Measurements from ENCODE around the gene RAB3IL1. TPM values are rescaled to one million over a fixed set of nuclear protein-coding genes. Genes with fewer than 3 reads are reported as not detected.
"Not testable (repeated sequence)": the region's sequence is repeated elsewhere in the genome, so short reads cannot be mapped to it uniquely, and the experiment has no call there.

Gene RAB3IL1
- total and polyA plus RNA-seq, 9 of the 15 experiments (the other 6 are each of a cell fraction or from before 2014, with no cell fraction given): 0.15 to 42.6 (median 15.5) TPM

DNA sequence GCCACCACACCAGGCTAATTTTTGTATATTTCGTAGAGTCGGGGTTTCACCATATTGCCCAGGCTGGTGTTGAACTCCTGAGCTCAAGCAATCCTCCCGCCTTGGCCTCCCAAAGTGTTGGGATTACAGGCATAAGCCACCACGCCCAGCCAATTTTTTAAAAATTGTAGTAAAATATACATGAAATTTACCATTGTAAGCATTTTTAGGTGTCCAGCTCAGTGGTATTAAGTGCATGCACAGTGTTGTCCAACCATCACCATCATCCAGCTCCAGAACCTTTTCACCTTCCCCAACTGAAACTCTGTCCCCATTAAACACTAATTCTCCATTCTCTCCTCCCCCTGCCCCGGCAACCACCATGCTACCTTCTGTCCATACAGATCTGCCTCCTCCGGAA lies 34.5 kb downstream of the RAB3IL1 start:
- no peak for DNase-seq (ENCODE audit: extremely low read depth in 1 of 4, low spot score in 3 of 4)
- Histone ChIP-seq H3K79me2 (ENCODE audit: control insufficient read depth, insufficient read depth, low read length) (peaks cover 31% of the 10 kb centered on the region), H2AFZ (ENCODE audit: low read depth, low read length) (no peak overlapping the region), H3K4me1 (replicated peaks in 1 of 2; ENCODE audit: control insufficient read depth in 2 of 2, insufficient read depth in 2 of 2, low read length in 2 of 2) (peaks cover 18 to 50% of the 10 kb centered on the region in 2 experiments; a peak in 4 of 5 replicates), H4K20me1 (replicated peaks; ENCODE audit: control insufficient read depth, insufficient read depth, low read length) (0 out of 2 replicates have a peak, but pooled peaks cover 7% of the 10 kb centered on the region), H3K9me3 (replicated peaks; ENCODE audit: control insufficient read depth, insufficient read depth, low read depth, low read length) (no peaks in the 10 kb centered on the region), H3K27ac (ENCODE audit: extremely low read depth, low read depth, low read length) (no peak overlapping the region), H3K27me3 (ENCODE audit: control insufficient read depth in 2 of 2, insufficient read depth in 2 of 2, low read length in 2 of 2) (no peaks in the 10 kb centered on the region), H3K4me2 (ENCODE audit: insufficient read depth, low read length) (no peak overlapping the region), H3K4me3 (no peak overlapping the region), H3K9ac (ENCODE audit: insufficient read depth in 1 of 2, low read depth in 2 of 2, low read length in 2 of 2) (no peak overlapping the region; a peak in 1 of 4 replicates), H3K36me3 (ENCODE audit: control insufficient read depth, insufficient read depth, low read length) (peaks cover 19% of the 10 kb centered on the region; the same call in 2 of the 3 replicates), H3K9me1 (ENCODE audit: control insufficient read depth, insufficient read depth, low read length) (peaks cover 7% of the 10 kb centered on the region)
- ChIA-PET POLR2A (interaction anchor here (0.5 to 2.3 kb wide), 5 partner anchors 81 to 448 kb away, joined by 3 to 9 read pairs (median 3); partner anchors contain the start of gene FTH1), CTCF (ENCODE audit: low intra/inter-chr PET ratio) (no interaction called here)
- in situ Hi-C loops (cut with MboI) (no loop called here), intact Hi-C loops (cut with micrococcal nuclease) (no loop called here)
- no peak for TF ChIP-seq STAT5B (CRISPR knock-in tag; IDR thresholded peaks at IDR 0.05)
- TF ChIP-seq SMAD3 (CRISPR knock-in tag; conservative IDR thresholded peaks at IDR 0.05): no peak
- no peak for TF ChIP-seq SUPT5H (IDR thresholded peaks at IDR 0.05)
- peak; percentile 14; the same call in 1 of the 2 replicates for TF ChIP-seq MAFF (IDR thresholded peaks at IDR 0.05; ENCODE audit: low read length)
- peak; percentile 51; the same call in 1 of the 2 replicates for TF ChIP-seq C11orf30 (IDR thresholded peaks at IDR 0.05; ENCODE audit: low read depth)
- peak; percentile 67 for TF ChIP-seq ZNF316 (IDR thresholded peaks at IDR 0.05)
- no TSS peak for BruUV-seq (replicated peaks)
- FAIRE-seq: no peak
- ATAC-seq: no peak
- WGBS (ENCODE audit: insufficient coverage, low coverage, missing lambda C conversion rate): 71% methylated on average over 5 of the region's 6 CpGs

- H3K4me2 ChIP-seq (ENCODE audit: insufficient read depth, low read length); H3K4me3 ChIP-seq; intact Hi-C loops (cut with micrococcal nuclease); DNase-seq (ENCODE audit: extremely low read depth in 1 of 4, low spot score in 3 of 4); CTCF ChIA-PET (ENCODE audit: low intra/inter-chr PET ratio); H2AFZ ChIP-seq (ENCODE audit: low read depth, low read length); H3K9me3 ChIP-seq (replicated peaks; ENCODE audit: control insufficient read depth, insufficient read depth, low read depth, low read length); H3K9ac ChIP-seq (ENCODE audit: insufficient read depth in 1 of 2, low read depth in 2 of 2, low read length in 2 of 2); BruUV-seq (replicated peaks); H4K20me1 ChIP-seq (replicated peaks; ENCODE audit: control insufficient read depth, insufficient read depth, low read length); H3K27me3 ChIP-seq (ENCODE audit: control insufficient read depth in 2 of 2, insufficient read depth in 2 of 2, low read length in 2 of 2); H3K27ac ChIP-seq (ENCODE audit: extremely low read depth, low read depth, low read length); in situ Hi-C loops (cut with MboI); ATAC-seq; H3K9me1 ChIP-seq (ENCODE audit: control insufficient read depth, insufficient read depth, low read length); TF ChIP-seq ATF3 (CRISPR knock-in tag; conservative IDR thresholded peaks at IDR 0.05): not testable (repeated sequence)
- peaks cover 18 to 54% of the 10 kb centered on the region in 2 experiments; a peak in 4 of 5 replicates for H3K4me1 ChIP-seq (replicated peaks in 1 of 2; ENCODE audit: control insufficient read depth in 2 of 2, insufficient read depth in 2 of 2, low read length in 2 of 2)
- peak; percentile 54 for TF ChIP-seq CEBPB (tag; IDR thresholded peaks at IDR 0.05)
- TF ChIP-seq CEBPG (CRISPR knock-in tag; IDR thresholded peaks at IDR 0.05): peak; percentile 75
- peak; percentile 14 to 65; a peak in 2 of 4 replicates for TF ChIP-seq CEBPG (tag; conservative IDR thresholded peaks at IDR 0.05 in 1 of 2, IDR thresholded peaks at IDR 0.05 in 1 of 2)
- peak; percentile 78 for TF ChIP-seq ATF3 (IDR thresholded peaks at IDR 0.05)
- POLR2A ChIA-PET: interaction anchor here (0.5 to 2.3 kb wide), 6 partner anchors 68 to 448 kb away, joined by 3 to 9 read pairs (median 3); partner anchors contain the start of genes BEST1 and FTH1
- peak; percentile 19 for FAIRE-seq
- peaks cover 24% of the 10 kb centered on the region; the same call in 2 of the 3 replicates for H3K36me3 ChIP-seq (ENCODE audit: control insufficient read depth, insufficient read depth, low read length)
- peaks cover 25% of the 10 kb centered on the region for H3K79me2 ChIP-seq (ENCODE audit: control insufficient read depth, insufficient read depth, low read length)
- 86% methylated on average over 3 of the region's 3 CpGs for WGBS (ENCODE audit: insufficient coverage, low coverage, missing lambda C conversion rate)
Observed at GRCh38 chr11:61882267-61882666, 35.1 kb downstream of the RAB3IL1 start.

Data from K562 (cell line).